Panc1 (cell line): ENCODE results near the gene FBXW11. TPM values are rescaled to one million over a fixed set of nuclear protein-coding genes. Genes with fewer than 3 reads are reported as not detected.

Experiments used
- ATAC-seq: fragments of 200-7000 bp; cut with Tn5 transposase; 2 replicates; pipeline ENCODE4 v1.9.1; 2020; ENCODE audit warnings: mild to moderate bottlenecking, moderate library complexity
- BruUV-seq: library from RNA; stranded (reverse); fragments of 400-500 nt; replicated peaks from 2 replicates; lab custom pipeline; 2021; lab: Mats Ljungman, UMichigan
- CTCF ChIA-PET: fragments of 300-600 bp; sonication (Branson Sonifier 250); formaldehyde crosslinking; loops from one replicate; lab custom pipeline; 2022; ENCODE audit warnings: antibody characterized with exemption; lab: Charles Lee
- POLR2A ChIA-PET: fragments of 300-600 bp; sonication (Branson Sonifier 250); formaldehyde crosslinking; loops from one replicate; lab custom pipeline; 2022; ENCODE audit warnings: antibody characterized with exemption; lab: Charles Lee
- DNase-seq: peaks from one replicate; pipeline ENCODE4 v3.0.0-alpha.2; 2010; ENCODE audit warnings: low read depth, low spot score
- H3K27ac ChIP-seq: 2 replicates; pipeline ENCODE4 v1.5.1; 2011; ENCODE audit warnings: mild to moderate bottlenecking, low read length, inconsistent platforms
- H3K27me3 ChIP-seq: fragments of 200-500 bp; sonication (Bioruptor generic); 2 replicates; pipeline ENCODE4 v1.6.0; 2014; ENCODE audit warnings: low read length, inconsistent platforms; ENCODE audit not compliant: control insufficient read depth, insufficient read depth
- H3K36me3 ChIP-seq: fragments of 200-500 bp; sonication (Bioruptor generic); 2 replicates; pipeline ENCODE4 v1.5.1; 2014; ENCODE audit warnings: inconsistent platforms, mild to moderate bottlenecking, low read length, moderate library complexity; ENCODE audit not compliant: control insufficient read depth, insufficient read depth
- H3K4me1 ChIP-seq: 2 replicates; pipeline ENCODE4 v1.5.1; 2011; ENCODE audit warnings: inconsistent platforms, mild to moderate bottlenecking, low read length, moderate library complexity; ENCODE audit not compliant: control insufficient read depth, insufficient read depth
- H3K4me3 ChIP-seq, 2 experiments: 2 replicates each; pipeline ENCODE4 v1.5.1; 2011 to 2012; ENCODE audit warnings: low read depth in 2 of 2, low read length in 2 of 2, mild to moderate bottlenecking in 2 of 2, inconsistent platforms in 1 of 2, moderate library complexity in 1 of 2
- H3K9me3 ChIP-seq: fragments of 200-500 bp; sonication (Bioruptor generic); 2 replicates; pipeline ENCODE4 v1.5.1; 2014; ENCODE audit warnings: low read depth, mild to moderate bottlenecking, inconsistent platforms, low read length, moderate library complexity; ENCODE audit not compliant: control insufficient read depth, insufficient read depth
- CTCF ChIP-seq: fragments of 450-650 bp; IDR thresholded peaks from 2 replicates; pipeline ENCODE4 v1.5.1; 2017; ENCODE audit warnings: mild to moderate bottlenecking
- POLR2AphosphoS5 ChIP-seq: IDR thresholded peaks from 2 replicates; pipeline ENCODE4 v1.6.1; 2012; ENCODE audit warnings: mild to moderate bottlenecking, low read depth, low read length, moderate library complexity
- REST ChIP-seq, 2 experiments: IDR thresholded peaks; 2 replicates each; pipeline ENCODE4 v1.6.1; 2011 to 2012; ENCODE audit warnings: low read depth in 2 of 2, control low read depth in 1 of 2, low read length in 1 of 2, mild to moderate bottlenecking in 1 of 2, moderate library complexity in 1 of 2; ENCODE audit not compliant: insufficient read depth in 1 of 2
- SIN3A ChIP-seq: IDR thresholded peaks from 2 replicates; pipeline ENCODE4 v1.6.1; 2012; ENCODE audit warnings: low read depth, mild to moderate bottlenecking, low read length, moderate library complexity, borderline replicate concordance; ENCODE audit not compliant: insufficient read depth
- TCF7L2 ChIP-seq: IDR thresholded peaks from 2 replicates; pipeline ENCODE4 v1.6.1; 2011; ENCODE audit warnings: mild to moderate bottlenecking, low read depth, low read length, inconsistent platforms
- in situ Hi-C: cut with HindIII; loops from 2 replicates; pipeline ENCODE4 v1.10.0; 2016; ENCODE audit warnings: low sequenced_read_pairs, low pct_unique_long_range_greater_than_20kb
- intact Hi-C: fragments of 100-400 bp; cut with micrococcal nuclease; formaldehyde crosslinking; loops from one replicate; pipeline ENCODE4 v1.10.0; 2022; ENCODE audit not compliant: unreplicated experiment
- total RNA-seq: library from RNA; stranded (reverse); gene quantifications from one replicate; pipeline ENCODE4 v1.2.1, GENCODE V29; 2021; ENCODE audit not compliant: unreplicated experiment

Gene FBXW11
- total RNA-seq, 1 experiment from 2014 or later, result 111 TPM

GRCh38 chr5:171872666-171873065, 133.8 kb downstream of the FBXW11 start:
- H3K4me3 ChIP-seq, result no peak overlapping the region
- DNase-seq (no peak), ATAC-seq (no peak)
- H3K9me3 ChIP-seq, result no peaks in the 10 kb centered on the region
- in situ Hi-C loops (loop anchor here (25.0 kb wide), 1 partner anchor 460 kb away; the partner anchor contains the start of gene FGF18), intact Hi-C loops (no loop called here)
- H3K27ac ChIP-seq, result no peak overlapping the region
- ChIA-PET CTCF (no interaction called here), POLR2A (no interaction called here)
- H3K4me1 ChIP-seq, result no peaks in the 10 kb centered on the region; the same call in 1 of the 2 replicates
- no peaks in the 10 kb centered on the region for H3K27me3 ChIP-seq
- TF ChIP-seq CTCF (no peak), TCF7L2 (no peak), REST (IDR thresholded peaks at IDR 0.05; ENCODE audit: insufficient read depth in 1 of 2, low read depth in 2 of 2, low read length in 1 of 2) (no peak), SIN3A (no peak), POLR2AphosphoS5 (no peak)
- no TSS peak for BruUV-seq
- peaks cover 19% of the 10 kb centered on the region for H3K36me3 ChIP-seq

GRCh38 chr5:171871711-171872110, 134.7 kb downstream of the FBXW11 start:
- Histone ChIP-seq H3K36me3 (peaks cover 23% of the 10 kb centered on the region), H3K4me3 (no peak overlapping the region), H3K27ac (no peak overlapping the region), H3K4me1 (no peaks in the 10 kb centered on the region; the same call in 1 of the 2 replicates), H3K9me3 (no peaks in the 10 kb centered on the region), H3K27me3 (no peaks in the 10 kb centered on the region)
- BruUV-seq, result no TSS peak
- no peak for ATAC-seq
- intact Hi-C loops, result no loop called here
- ChIA-PET POLR2A (no interaction called here), CTCF (no interaction called here)
- DNase-seq, result no peak
- in situ Hi-C loops, result loop anchor here (25.0 kb wide), 1 partner anchor 459 kb away; the partner anchor contains the start of gene FGF18
- TF ChIP-seq REST (IDR thresholded peaks at IDR 0.05; ENCODE audit: insufficient read depth in 1 of 2, low read depth in 2 of 2, low read length in 1 of 2), result no peak
- no peak for TF ChIP-seq TCF7L2
- TF ChIP-seq POLR2AphosphoS5, result no peak
- no peak for TF ChIP-seq CTCF
